Measurements from ENCODE around the gene RAB14. TPM values are rescaled to one million over a fixed set of nuclear protein-coding genes. Genes with fewer than 3 reads are reported as not detected.

RAB14 gene
- total and polyA plus RNA-seq, 7 experiments from 2014 or later, result 30.5 to 66.5 (median 46.4) TPM

- no peaks in the 10 kb centered on the region for H3K27me3 ChIP-seq (ENCODE audit: control insufficient read depth in 2 of 2, insufficient read depth in 2 of 2, low read length in 2 of 2)
- no peak overlapping the region for H3K4me3 Mint-ChIP-seq
- H3K9me3 Mint-ChIP-seq, result peaks cover 0 to 2% (median 0%) of the 10 kb centered on the region in 11 donors
- H3K36me3 ChIP-seq (ENCODE audit: control insufficient read depth in 2 of 3, insufficient read depth in 3 of 3, low read length in 3 of 3), result peaks cover 18 to 72% (median 22%) of the 10 kb centered on the region in 3 experiments
- peaks cover 5 to 8% of the 10 kb centered on the region in 2 donors for H3K4me1 ChIP-seq (ENCODE audit: control insufficient read depth in 2 of 2, insufficient read depth in 2 of 2, low read length in 2 of 2)
- ChIA-PET CTCF (no interaction called here), POLR2A (interaction anchor here (0.6 kb wide), 1 partner anchor 22 kb away, joined by 4 read pairs; no protein-coding TSS in a partner anchor)
- H3K27ac Mint-ChIP-seq, result peak overlapping the region in 6 of 9 donors; percentile 45 to 85 (median 74)
- H3K36me3 Mint-ChIP-seq, result peaks cover 35 to 62% (median 57%) of the 10 kb centered on the region in 5 donors
- DNase-seq, result no peak
- no peak for ATAC-seq
- no peak overlapping the region for H3K4me3 ChIP-seq (ENCODE audit: low read length)
- no peaks in the 10 kb centered on the region for H3K9me3 ChIP-seq (ENCODE audit: control insufficient read depth in 2 of 3, low read length in 3 of 3)
- H3K27me3 Mint-ChIP-seq, result no peaks in the 10 kb centered on the region
- intact Hi-C loops (cut with micrococcal nuclease), result loop anchor here (5.0 kb wide), 2 partner anchors 32 to 47 kb away; no protein-coding TSS in a partner anchor
- no peak overlapping the region for H3K27ac ChIP-seq (ENCODE audit: low read depth, low read length)
- H3K4me1 Mint-ChIP-seq, result peaks cover 12 to 61% (median 43%) of the 10 kb centered on the region in 7 donors
These were observed 46.9 kb downstream of the RAB14 start for GRCh38 chr9:121154782-121155181.

DNA sequence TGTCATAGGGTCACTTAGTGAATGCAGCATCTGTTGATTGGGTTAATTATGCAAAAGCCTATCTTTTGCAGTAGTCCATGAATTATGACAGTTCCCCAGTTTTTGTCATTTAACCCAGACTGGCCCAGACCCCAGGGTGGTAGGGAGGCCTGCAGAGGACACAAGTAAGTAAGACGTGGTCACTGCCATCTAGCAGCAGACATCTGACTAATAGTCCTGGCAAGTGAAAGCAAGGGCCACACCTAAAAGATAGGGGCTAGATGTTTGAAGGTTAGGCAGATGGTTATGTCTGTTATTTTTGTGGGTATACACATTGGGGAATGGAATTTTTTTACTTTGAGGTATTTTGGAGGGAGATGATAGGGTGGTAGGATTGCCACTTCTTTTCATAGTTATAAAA is 48.0 kb downstream of the RAB14 start:
- H3K4me3 Mint-ChIP-seq, result no peak overlapping the region
- H3K36me3 Mint-ChIP-seq, result peaks cover 34 to 58% (median 52%) of the 10 kb centered on the region in 5 donors
- CTCF ChIA-PET, result no interaction called here

DNA sequence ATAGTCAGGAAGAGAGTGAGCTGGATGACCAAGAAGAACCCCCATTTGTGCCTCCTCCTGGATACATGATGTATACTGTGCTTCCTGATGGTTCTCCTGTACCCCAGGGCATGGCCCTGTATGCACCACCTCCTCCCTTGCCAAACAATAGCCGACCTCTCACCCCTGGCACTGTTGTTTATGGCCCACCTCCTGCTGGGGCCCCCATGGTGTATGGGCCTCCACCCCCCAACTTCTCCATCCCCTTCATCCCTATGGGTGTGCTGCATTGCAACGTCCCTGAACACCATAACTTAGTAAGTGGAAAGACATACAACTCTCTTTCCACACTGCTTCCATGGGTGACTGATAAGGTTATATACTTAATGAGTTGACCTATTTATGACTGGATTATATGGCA is 51.5 kb downstream of the RAB14 start:
- no peaks in the 10 kb centered on the region for H3K9me3 ChIP-seq (ENCODE audit: control insufficient read depth in 2 of 3, low read length in 3 of 3)
- peak overlapping the region in 7 of 9 donors; percentile 28 to 74 (median 61) for H3K27ac Mint-ChIP-seq
- H3K4me1 Mint-ChIP-seq, result peaks cover 13 to 41% (median 31%) of the 10 kb centered on the region in 7 donors
- H3K27ac ChIP-seq (ENCODE audit: low read depth, low read length), result no peak overlapping the region
- H3K9me3 Mint-ChIP-seq, result no peaks in the 10 kb centered on the region
- DNase-seq, result no peak
- peaks cover 0 to 5% of the 10 kb centered on the region in 2 donors for H3K4me1 ChIP-seq (ENCODE audit: control insufficient read depth in 2 of 2, insufficient read depth in 2 of 2, low read length in 2 of 2)
- H3K36me3 Mint-ChIP-seq, result peaks cover 30 to 58% (median 46%) of the 10 kb centered on the region in 5 donors
- ChIA-PET POLR2A (interaction anchor here (0.8 to 1.0 kb wide), 2 partner anchors 20 to 28 kb away, joined by 3 read pairs; no protein-coding TSS in a partner anchor), CTCF (interaction anchor here (0.6 to 0.7 kb wide), 2 partner anchors 43 to 397 kb away, joined by 3 read pairs; no protein-coding TSS in a partner anchor)
- intact Hi-C loops (cut with micrococcal nuclease), result loop anchor here in 1 of 2 donors (5.0 kb wide), 1 partner anchor 43 kb away; no protein-coding TSS in a partner anchor
- no peaks in the 10 kb centered on the region for H3K27me3 ChIP-seq (ENCODE audit: control insufficient read depth in 2 of 2, insufficient read depth in 2 of 2, low read length in 2 of 2)
- peaks cover 15 to 77% (median 24%) of the 10 kb centered on the region in 3 experiments for H3K36me3 ChIP-seq (ENCODE audit: control insufficient read depth in 2 of 3, insufficient read depth in 3 of 3, low read length in 3 of 3)
- no peak for ATAC-seq
- no peaks in the 10 kb centered on the region for H3K27me3 Mint-ChIP-seq
- no peak overlapping the region for H3K4me3 ChIP-seq (ENCODE audit: low read length)
- H3K4me3 Mint-ChIP-seq, result peak overlapping the region in 1 of 10 donors; percentile 17

More for the DNA sequence above, 48.0 kb downstream of the RAB14 start:
- DNase-seq (no peak), ATAC-seq (no peak)
- H3K9me3 Mint-ChIP-seq, result peaks cover 0 to 2% (median 0%) of the 10 kb centered on the region in 11 donors
- Histone ChIP-seq H3K4me3 (ENCODE audit: low read length) (no peak overlapping the region), H3K4me1 (ENCODE audit: control insufficient read depth in 2 of 2, insufficient read depth in 2 of 2, low read length in 2 of 2) (peaks cover 5 to 8% of the 10 kb centered on the region in 2 donors), H3K36me3 (ENCODE audit: control insufficient read depth in 2 of 3, insufficient read depth in 3 of 3, low read length in 3 of 3) (peaks cover 13 to 69% (median 22%) of the 10 kb centered on the region in 3 experiments), H3K27me3 (ENCODE audit: control insufficient read depth in 2 of 2, insufficient read depth in 2 of 2, low read length in 2 of 2) (no peaks in the 10 kb centered on the region), H3K27ac (ENCODE audit: low read depth, low read length) (no peak overlapping the region), H3K9me3 (ENCODE audit: control insufficient read depth in 2 of 3, low read length in 3 of 3) (no peaks in the 10 kb centered on the region)
- H3K27ac Mint-ChIP-seq, result peak overlapping the region in 7 of 9 donors; percentile 0 to 82 (median 51)
- POLR2A ChIA-PET, result interaction anchor here (1.1 to 1.7 kb wide), 3 partner anchors 21 to 33 kb away, joined by 3 to 5 read pairs (median 4); no protein-coding TSS in a partner anchor
- peaks cover 14 to 51% (median 43%) of the 10 kb centered on the region in 7 donors for H3K4me1 Mint-ChIP-seq
- intact Hi-C loops (cut with micrococcal nuclease), result loop anchor here in 1 of 2 donors (5.0 kb wide), 1 partner anchor 46 kb away; no protein-coding TSS in a partner anchor
- H3K27me3 Mint-ChIP-seq, result no peaks in the 10 kb centered on the region

- POLR2A ChIA-PET, result interaction anchor here (2.2 kb wide), 1 partner anchor 19 kb away, joined by 6 read pairs; no protein-coding TSS in a partner anchor
- CTCF ChIA-PET, result no interaction called here
- H3K36me3 Mint-ChIP-seq, result peaks cover 42 to 74% (median 59%) of the 10 kb centered on the region in 5 donors
These were observed 57.2 kb downstream of the RAB14 start for GRCh38 chr9:121144482-121144881.

GRCh38 chr9:121143771-121144170 is 57.9 kb downstream of the RAB14 start:
- POLR2A ChIA-PET, result interaction anchor here (2.2 kb wide), 1 partner anchor 18 kb away, joined by 6 read pairs; no protein-coding TSS in a partner anchor
- H3K36me3 ChIP-seq (ENCODE audit: control insufficient read depth in 2 of 3, insufficient read depth in 3 of 3, low read length in 3 of 3), result peaks cover 28 to 98% (median 39%) of the 10 kb centered on the region in 3 experiments
- H3K27me3 ChIP-seq (ENCODE audit: control insufficient read depth in 2 of 2, insufficient read depth in 2 of 2, low read length in 2 of 2), result no peaks in the 10 kb centered on the region
- intact Hi-C loops (cut with micrococcal nuclease), result no loop called here
- CTCF ChIA-PET, result interaction anchor here (0.6 to 0.8 kb wide), 3 partner anchors 20 to 495 kb away, joined by 3 read pairs; no protein-coding TSS in a partner anchor
- H3K27ac ChIP-seq (ENCODE audit: low read depth, low read length), result no peak overlapping the region
- ATAC-seq (no peak), DNase-seq (no peak)
- no peak overlapping the region for H3K4me3 ChIP-seq (ENCODE audit: low read length)
- no peaks in the 10 kb centered on the region for H3K4me1 ChIP-seq (ENCODE audit: control insufficient read depth in 2 of 2, insufficient read depth in 2 of 2, low read length in 2 of 2)
- Mint-ChIP-seq H3K9me3 (peaks cover 0 to 1% (median 0%) of the 10 kb centered on the region in 11 donors), H3K4me1 (peaks cover 3 to 24% (median 5%) of the 10 kb centered on the region in 7 donors), H3K36me3 (peaks cover 43 to 75% (median 56%) of the 10 kb centered on the region in 5 donors), H3K4me3 (no peak overlapping the region), H3K27ac (peak overlapping the region in 5 of 9 donors; percentile 49 to 92 (median 69)), H3K27me3 (no peaks in the 10 kb centered on the region)
- H3K9me3 ChIP-seq (ENCODE audit: control insufficient read depth in 2 of 3, low read length in 3 of 3), result no peaks in the 10 kb centered on the region

More at GRCh38 chr9:121144482-121144881, 57.2 kb downstream of the RAB14 start:
- H3K27me3 ChIP-seq (ENCODE audit: control insufficient read depth in 2 of 2, insufficient read depth in 2 of 2, low read length in 2 of 2), result no peaks in the 10 kb centered on the region
- Mint-ChIP-seq H3K9me3 (peaks cover 0 to 1% (median 0%) of the 10 kb centered on the region in 11 donors), H3K27ac (peak overlapping the region in 6 of 9 donors; percentile 28 to 79 (median 50)), H3K27me3 (no peaks in the 10 kb centered on the region), H3K4me1 (peaks cover 4 to 24% (median 6%) of the 10 kb centered on the region in 7 donors), H3K4me3 (no peak overlapping the region)
- no peaks in the 10 kb centered on the region for H3K4me1 ChIP-seq (ENCODE audit: control insufficient read depth in 2 of 2, insufficient read depth in 2 of 2, low read length in 2 of 2)
- H3K36me3 ChIP-seq (ENCODE audit: control insufficient read depth in 2 of 3, insufficient read depth in 3 of 3, low read length in 3 of 3), result peaks cover 25 to 95% (median 41%) of the 10 kb centered on the region in 3 experiments
- no peak overlapping the region for H3K27ac ChIP-seq (ENCODE audit: low read depth, low read length)
- DNase-seq (no peak), ATAC-seq (no peak)
- no peak overlapping the region for H3K4me3 ChIP-seq (ENCODE audit: low read length)
- intact Hi-C loops (cut with micrococcal nuclease), result no loop called here
- H3K9me3 ChIP-seq (ENCODE audit: control insufficient read depth in 2 of 3, low read length in 3 of 3), result no peaks in the 10 kb centered on the region

DNA sequence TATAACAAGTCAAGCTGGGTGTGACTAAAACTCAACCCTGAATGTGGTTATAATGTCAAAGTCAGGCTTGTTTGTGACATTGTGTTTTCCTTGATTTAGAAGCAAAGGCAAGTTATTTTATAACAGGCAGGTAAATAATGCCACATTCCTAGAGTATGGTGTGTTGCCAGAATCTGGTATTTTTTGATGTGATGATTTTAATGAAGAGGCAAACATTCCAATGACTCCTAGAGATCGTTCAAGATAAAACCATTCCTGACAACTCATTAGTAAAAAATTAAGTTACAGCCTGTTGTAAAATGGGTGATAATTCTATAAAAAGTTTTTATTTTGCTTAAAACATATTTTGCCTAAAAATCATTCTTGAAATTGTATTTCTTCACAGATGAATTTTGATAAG is 60.0 kb downstream of the RAB14 start:
- peaks cover 0 to 1% (median 0%) of the 10 kb centered on the region in 11 donors for H3K9me3 Mint-ChIP-seq
- H3K27me3 Mint-ChIP-seq, result no peaks in the 10 kb centered on the region
- Histone ChIP-seq H3K36me3 (ENCODE audit: control insufficient read depth in 2 of 3, insufficient read depth in 3 of 3, low read length in 3 of 3) (peaks cover 22 to 89% (median 45%) of the 10 kb centered on the region in 3 experiments), H3K9me3 (ENCODE audit: control insufficient read depth in 2 of 3, low read length in 3 of 3) (no peaks in the 10 kb centered on the region), H3K4me1 (ENCODE audit: control insufficient read depth in 2 of 2, insufficient read depth in 2 of 2, low read length in 2 of 2) (peaks cover 0 to 1% of the 10 kb centered on the region in 2 donors), H3K4me3 (ENCODE audit: low read length) (no peak overlapping the region), H3K27ac (ENCODE audit: low read depth, low read length) (peak overlapping the region; percentile 6), H3K27me3 (ENCODE audit: control insufficient read depth in 2 of 2, insufficient read depth in 2 of 2, low read length in 2 of 2) (no peaks in the 10 kb centered on the region)
- H3K4me1 Mint-ChIP-seq, result peaks cover 4 to 24% (median 16%) of the 10 kb centered on the region in 7 donors
- H3K36me3 Mint-ChIP-seq, result peaks cover 42 to 76% (median 63%) of the 10 kb centered on the region in 5 donors
- POLR2A ChIA-PET, result interaction anchor here (13.4 kb wide), 1 partner anchor 20 kb away, joined by 181 read pairs; no protein-coding TSS in a partner anchor
- intact Hi-C loops (cut with micrococcal nuclease), result no loop called here
- H3K27ac Mint-ChIP-seq, result peak overlapping the region in 2 of 9 donors; percentile 69 to 82
- DNase-seq (no peak), ATAC-seq (no peak)
- H3K4me3 Mint-ChIP-seq, result no peak overlapping the region
- CTCF ChIA-PET, result no interaction called here

Data from naive thymus-derived CD4-positive, alpha-beta T cell (primary cell).